HG02970 (cell line): ENCODE results near the gene ITIH3.

Source experiments
- ATAC-seq: cut with Tn5 transposase; IDR thresholded peaks from one replicate; pipeline ENCODE4 v1.9.1; 2021; ENCODE audit warnings: mild to moderate bottlenecking, moderate library complexity, moderate number of reproducible peaks; ENCODE audit not compliant: unreplicated experiment, low FRiP score

The ITIH3 gene

DNA sequence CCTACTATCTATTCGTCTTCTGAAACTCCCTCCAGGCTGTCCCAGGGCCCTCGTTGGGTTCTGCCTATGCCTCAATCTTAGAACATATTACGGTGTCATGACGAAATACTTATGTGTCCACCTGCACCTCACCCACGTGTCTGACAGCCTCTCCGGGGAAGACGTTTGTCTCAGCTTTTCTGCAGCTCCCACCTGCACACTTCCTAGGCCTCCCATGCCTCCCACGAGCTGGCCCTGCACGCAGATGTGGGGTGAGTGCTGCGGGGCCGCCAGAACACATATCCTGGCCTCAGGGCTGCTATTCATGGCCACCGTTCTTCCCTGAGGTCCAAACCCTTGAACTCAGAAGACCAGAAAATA, 47.4 kb downstream of the ITIH3 start:
- no peak for ATAC-seq

DNA sequence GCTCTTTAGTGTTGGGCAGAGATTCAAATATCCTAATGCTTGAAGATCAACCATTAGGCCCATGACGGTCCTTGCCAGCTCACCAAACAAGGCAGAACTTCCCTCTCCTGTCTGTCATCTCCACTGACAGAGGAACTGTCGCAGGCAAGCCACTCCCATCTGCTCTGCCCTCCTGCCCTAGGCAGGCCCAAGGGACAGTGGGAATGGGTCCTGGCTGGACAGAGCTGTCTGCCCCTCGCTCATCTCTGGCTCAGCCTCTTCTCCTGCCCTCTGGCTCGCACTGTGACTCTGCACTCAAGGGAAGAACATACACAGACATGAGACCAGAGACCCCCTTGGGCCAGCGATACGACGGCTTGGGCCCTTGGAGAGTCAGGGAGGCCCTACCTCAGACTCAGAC, 47.8 kb downstream of the ITIH3 start:
- no peak for ATAC-seq

DNA sequence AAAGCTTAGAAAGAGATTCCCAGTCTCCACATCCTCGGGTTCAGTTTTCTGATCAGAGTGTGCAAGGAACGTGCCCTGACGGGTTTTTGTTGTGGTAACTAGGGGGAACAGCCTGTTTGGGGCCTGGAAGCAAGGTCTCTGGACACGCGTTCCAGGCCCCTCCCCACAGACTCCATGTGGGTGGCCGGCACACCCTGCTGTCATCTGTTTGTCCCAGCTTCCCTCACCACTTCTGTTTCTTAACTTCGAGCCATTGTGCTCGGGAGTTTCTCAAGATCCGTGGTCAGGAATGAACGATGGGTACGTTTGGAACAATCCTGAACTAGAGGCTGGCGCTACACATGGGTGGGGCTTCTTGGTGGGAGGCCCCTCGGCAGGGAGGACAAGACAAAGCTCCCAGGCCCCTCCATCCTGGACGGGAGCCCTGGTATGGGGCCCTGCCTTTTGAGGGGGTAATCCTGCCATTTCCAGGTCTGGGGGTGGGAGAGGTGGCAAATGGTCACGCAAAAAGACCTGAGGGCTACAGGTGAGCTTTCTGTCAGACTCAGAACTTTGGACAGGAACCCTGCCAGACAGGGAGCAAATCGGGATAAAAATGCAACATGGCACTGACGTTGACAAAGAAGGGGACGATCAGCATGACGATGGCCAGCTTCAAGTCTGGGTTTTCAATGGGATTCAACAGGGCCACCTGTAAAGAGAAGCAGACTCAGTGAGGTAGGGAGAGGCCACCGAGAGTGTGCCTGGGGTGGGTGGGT, 48.7 kb downstream of the ITIH3 start:
- no peak for ATAC-seq

- no peak for ATAC-seq
Observed at GRCh38 chr3:52843881-52844280, 49.3 kb downstream of the ITIH3 start.

DNA sequence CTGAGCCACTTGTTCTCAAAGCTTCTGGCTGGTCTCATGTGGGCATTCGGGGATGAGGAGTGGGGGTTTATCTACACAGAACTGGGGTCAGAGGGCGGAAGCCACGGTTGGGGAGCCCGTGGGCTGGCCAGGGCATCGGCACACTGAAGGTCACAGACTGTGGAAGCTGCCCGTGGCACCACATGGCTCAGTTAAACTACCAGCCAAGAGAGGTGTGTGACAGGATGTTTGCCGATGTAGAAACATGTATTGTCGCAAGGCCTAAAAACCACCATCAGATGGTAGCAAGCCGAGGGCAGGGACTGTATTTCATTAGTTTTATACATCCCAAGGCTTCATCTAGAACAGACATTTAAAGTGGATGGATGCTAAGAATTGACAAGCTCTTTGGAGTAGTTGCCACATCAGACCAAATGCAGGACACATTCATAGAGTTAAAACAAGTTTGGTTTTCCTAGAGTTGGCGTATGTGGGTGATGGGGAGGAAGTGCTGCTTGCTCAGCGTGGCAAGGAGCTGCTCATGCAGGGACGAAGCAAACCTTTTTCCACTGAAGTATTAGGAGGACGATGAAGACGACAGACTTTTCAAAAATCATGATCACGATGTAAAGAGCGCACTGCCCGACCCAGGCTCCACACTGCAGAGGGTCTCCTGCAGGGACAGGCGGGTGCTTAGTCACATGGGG, 49.8 kb downstream of the ITIH3 start:
- no peak for ATAC-seq

GRCh38 chr3:52845157-52845556, 50.6 kb downstream of the ITIH3 start:
- ATAC-seq, result no peak

GRCh38 chr3:52845691-52846431, 51.3 kb downstream of the ITIH3 start:
- ATAC-seq, result no peak

- no peak for ATAC-seq
Observed at GRCh38 chr3:52846432-52846965, 51.9 kb downstream of the ITIH3 start.

DNA sequence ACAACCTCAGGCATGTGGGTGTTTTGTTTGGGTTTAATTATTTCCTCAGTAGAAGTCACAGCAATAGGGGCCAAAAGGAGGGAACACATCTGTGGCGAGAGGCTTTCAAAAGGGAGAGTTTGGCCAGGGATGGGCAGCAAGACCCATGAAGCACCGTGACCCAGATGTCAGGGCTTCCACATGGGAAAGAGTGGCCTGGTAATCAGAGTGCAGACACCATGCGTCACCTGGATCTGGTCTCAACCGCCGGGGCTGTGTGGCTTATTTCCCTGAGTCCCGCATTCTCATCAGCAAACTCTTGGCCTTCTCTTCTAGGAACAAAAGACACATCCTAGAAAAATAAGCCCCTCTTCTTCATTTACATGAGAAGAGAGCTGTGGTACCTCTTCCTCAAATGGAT, 52.6 kb downstream of the ITIH3 start:
- ATAC-seq, result no peak

- ATAC-seq, result no peak
Observed at GRCh38 chr3:52847726-52848125, 53.1 kb downstream of the ITIH3 start.

GRCh38 chr3:52848617-52849016, 54.0 kb downstream of the ITIH3 start:
- ATAC-seq, result no peak

DNA sequence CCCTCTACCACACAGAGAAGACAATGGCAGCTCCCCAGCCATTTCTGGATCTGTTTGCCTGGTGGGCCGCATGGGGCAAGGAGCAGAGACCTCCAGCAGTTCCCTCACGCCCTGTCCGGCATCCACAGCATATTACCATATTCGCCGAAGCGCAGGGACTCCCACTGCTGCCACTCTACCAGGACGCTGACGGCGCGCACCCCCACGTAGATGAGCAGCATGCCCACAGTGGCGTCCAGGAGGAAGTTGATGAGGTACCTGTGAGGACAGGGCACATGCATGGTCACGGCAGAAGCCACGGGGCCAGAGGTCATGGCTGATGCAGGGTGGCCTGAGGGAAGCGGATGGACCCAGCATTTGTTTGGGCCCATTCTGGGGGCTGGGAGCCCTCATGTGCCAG, 55.1 kb downstream of the ITIH3 start:
- ATAC-seq, result no peak

DNA sequence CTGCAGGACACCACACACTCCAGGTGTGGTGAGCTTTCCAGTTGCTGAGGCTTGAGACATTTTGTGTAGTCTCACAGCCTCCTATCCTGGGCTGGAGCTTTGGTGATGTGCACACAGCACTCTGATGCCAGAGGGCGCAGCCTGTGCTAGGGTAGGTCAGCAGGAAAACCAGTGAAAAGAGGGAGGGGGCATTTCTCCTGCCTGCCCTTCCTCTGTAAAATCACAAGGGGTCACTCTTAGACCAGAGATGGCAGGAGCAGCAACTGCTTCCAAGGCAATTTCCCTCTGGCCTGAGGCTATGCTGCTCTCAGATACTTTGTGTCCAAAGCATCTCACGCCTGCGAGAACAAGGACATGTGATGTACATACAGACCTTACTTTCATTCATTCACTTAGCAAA, 56.8 kb downstream of the ITIH3 start:
- no peak for ATAC-seq

DNA sequence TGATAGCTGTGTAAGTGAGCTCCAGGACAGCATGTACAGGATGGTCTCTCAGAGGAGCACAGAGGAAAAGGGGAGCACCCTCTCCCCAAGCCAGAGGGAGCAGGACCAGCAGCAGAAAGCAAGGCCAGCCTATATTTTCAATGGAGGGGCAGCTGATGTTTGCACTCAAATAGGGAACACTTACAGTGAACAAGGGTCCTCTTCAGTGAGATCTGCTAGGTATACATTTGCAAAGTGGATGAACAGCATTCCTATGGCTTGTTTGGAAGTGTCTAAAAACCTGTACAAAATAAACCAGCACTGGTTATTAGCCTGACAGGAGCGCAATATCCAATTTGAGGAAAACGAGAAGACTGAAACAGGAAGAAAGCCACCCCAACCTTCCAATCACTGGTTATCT, 57.8 kb downstream of the ITIH3 start:
- ATAC-seq, result no peak

- no peak for ATAC-seq
Observed at GRCh38 chr3:52854013-52854412, 59.4 kb downstream of the ITIH3 start.

DNA sequence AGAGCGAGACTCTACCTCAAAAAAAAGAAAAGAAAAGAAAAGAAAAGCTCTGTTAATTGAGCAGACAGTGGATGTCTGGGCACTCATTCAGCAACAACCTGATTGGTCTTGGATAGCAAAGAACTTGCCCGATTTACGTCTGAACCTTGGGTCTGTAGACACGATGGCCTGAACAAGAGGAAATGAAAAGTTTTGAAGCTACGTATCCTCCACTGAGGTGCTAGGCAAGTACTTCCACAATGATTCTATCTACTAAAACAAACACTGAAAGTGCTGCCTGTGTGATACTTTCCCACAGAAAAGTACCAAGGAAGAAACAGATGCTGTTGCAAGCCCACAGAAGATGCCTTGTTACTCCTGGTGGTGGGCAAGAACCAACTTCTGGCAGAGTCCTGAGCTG, 62.1 kb downstream of the ITIH3 start:
- ATAC-seq, result no peak

- no peak for ATAC-seq
Observed at GRCh38 chr3:52857133-52857532, 62.5 kb downstream of the ITIH3 start.

GRCh38 chr3:52857864-52858263, 63.3 kb downstream of the ITIH3 start:
- no peak for ATAC-seq
